Panc1 (cell line): ENCODE results near the gene DCTN3. TPM values are rescaled to one million over a fixed set of nuclear protein-coding genes. Genes with fewer than 3 reads are reported as not detected.
"Not testable (repeated sequence)": the region's sequence is repeated elsewhere in the genome, so short reads cannot be mapped to it uniquely, and the experiment has no call there.

ENCODE experiments used
- ATAC-seq: fragments of 200-7000 bp; cut with Tn5 transposase; 2 replicates; pipeline ENCODE4 v1.9.1; 2020; ENCODE audit warnings: mild to moderate bottlenecking, moderate library complexity
- BruUV-seq: library from RNA; stranded (reverse); fragments of 400-500 nt; replicated peaks from 2 replicates; lab custom pipeline; 2021; lab: Mats Ljungman, UMichigan
- CTCF ChIA-PET: fragments of 300-600 bp; sonication (Branson Sonifier 250); formaldehyde crosslinking; loops from one replicate; lab custom pipeline; 2022; ENCODE audit warnings: antibody characterized with exemption; lab: Charles Lee
- POLR2A ChIA-PET: fragments of 300-600 bp; sonication (Branson Sonifier 250); formaldehyde crosslinking; loops from one replicate; lab custom pipeline; 2022; ENCODE audit warnings: antibody characterized with exemption; lab: Charles Lee
- DNase-seq: peaks from one replicate; pipeline ENCODE4 v3.0.0-alpha.2; 2010; ENCODE audit warnings: low read depth, low spot score
- H3K27ac ChIP-seq: 2 replicates; pipeline ENCODE4 v1.5.1; 2011; ENCODE audit warnings: mild to moderate bottlenecking, low read length, inconsistent platforms
- H3K27me3 ChIP-seq: fragments of 200-500 bp; sonication (Bioruptor generic); 2 replicates; pipeline ENCODE4 v1.6.0; 2014; ENCODE audit warnings: low read length, inconsistent platforms; ENCODE audit not compliant: control insufficient read depth, insufficient read depth
- H3K36me3 ChIP-seq: fragments of 200-500 bp; sonication (Bioruptor generic); 2 replicates; pipeline ENCODE4 v1.5.1; 2014; ENCODE audit warnings: inconsistent platforms, mild to moderate bottlenecking, low read length, moderate library complexity; ENCODE audit not compliant: control insufficient read depth, insufficient read depth
- H3K4me1 ChIP-seq: 2 replicates; pipeline ENCODE4 v1.5.1; 2011; ENCODE audit warnings: inconsistent platforms, mild to moderate bottlenecking, low read length, moderate library complexity; ENCODE audit not compliant: control insufficient read depth, insufficient read depth
- H3K4me3 ChIP-seq, 2 experiments: 2 replicates each; pipeline ENCODE4 v1.5.1; 2011 to 2012; ENCODE audit warnings: low read depth in 2 of 2, low read length in 2 of 2, mild to moderate bottlenecking in 2 of 2, inconsistent platforms in 1 of 2, moderate library complexity in 1 of 2
- H3K9me3 ChIP-seq: fragments of 200-500 bp; sonication (Bioruptor generic); 2 replicates; pipeline ENCODE4 v1.5.1; 2014; ENCODE audit warnings: low read depth, mild to moderate bottlenecking, inconsistent platforms, low read length, moderate library complexity; ENCODE audit not compliant: control insufficient read depth, insufficient read depth
- POLR2AphosphoS5 ChIP-seq: IDR thresholded peaks from 2 replicates; pipeline ENCODE4 v1.6.1; 2012; ENCODE audit warnings: mild to moderate bottlenecking, low read depth, low read length, moderate library complexity
- SIN3A ChIP-seq: IDR thresholded peaks from 2 replicates; pipeline ENCODE4 v1.6.1; 2012; ENCODE audit warnings: low read depth, mild to moderate bottlenecking, low read length, moderate library complexity, borderline replicate concordance; ENCODE audit not compliant: insufficient read depth
- TCF7L2 ChIP-seq: IDR thresholded peaks from 2 replicates; pipeline ENCODE4 v1.6.1; 2011; ENCODE audit warnings: mild to moderate bottlenecking, low read depth, low read length, inconsistent platforms
- in situ Hi-C: cut with HindIII; loops from 2 replicates; pipeline ENCODE4 v1.10.0; 2016; ENCODE audit warnings: low sequenced_read_pairs, low pct_unique_long_range_greater_than_20kb
- intact Hi-C: fragments of 100-400 bp; cut with micrococcal nuclease; formaldehyde crosslinking; loops from one replicate; pipeline ENCODE4 v1.10.0; 2022; ENCODE audit not compliant: unreplicated experiment
- total RNA-seq: library from RNA; stranded (reverse); gene quantifications from one replicate; pipeline ENCODE4 v1.2.1, GENCODE V29; 2021; ENCODE audit not compliant: unreplicated experiment
- TF ChIP-seq, protein P1 (sequence below), 2 experiments: IDR thresholded peaks; 2 replicates each; pipeline ENCODE4 v1.6.1; 2011 to 2012; ENCODE audit warnings: low read depth in 2 of 2, control low read depth in 1 of 2, low read length in 1 of 2, mild to moderate bottlenecking in 1 of 2, moderate library complexity in 1 of 2; ENCODE audit not compliant: insufficient read depth in 1 of 2
- TF ChIP-seq, protein P2 (sequence below): fragments of 450-650 bp; IDR thresholded peaks from 2 replicates; pipeline ENCODE4 v1.5.1; 2017; ENCODE audit warnings: mild to moderate bottlenecking

The DCTN3 gene
- total RNA-seq, 1 experiment from 2014 or later: 110 TPM

DNA sequence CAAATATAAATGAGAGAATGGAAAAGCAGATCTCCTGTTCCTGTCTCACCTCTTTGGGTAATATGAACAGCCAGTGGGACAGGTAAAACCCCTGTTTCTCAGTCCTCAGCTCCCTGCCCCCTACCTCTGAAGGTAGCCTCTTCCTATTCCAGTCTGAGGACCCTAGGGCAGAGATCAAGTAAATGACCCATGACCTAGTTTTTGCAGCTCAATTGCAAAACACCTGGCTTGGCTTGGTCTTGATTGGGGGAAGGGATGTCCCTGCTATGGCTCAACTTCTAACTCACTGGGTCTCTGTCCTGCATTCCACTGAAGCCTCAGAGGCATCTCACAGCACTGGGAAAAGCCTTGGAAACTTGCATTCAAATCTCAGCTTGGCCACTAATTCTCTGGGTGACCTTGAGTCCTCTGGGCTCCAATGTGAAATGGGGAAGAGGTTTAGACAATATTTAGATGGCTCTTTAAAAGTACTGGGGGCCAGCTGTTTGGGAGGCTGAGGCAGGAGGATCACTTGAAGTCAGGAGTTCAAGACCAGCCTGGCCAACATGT lies 24.5 kb upstream of the DCTN3 start:
- in situ Hi-C loops: no loop called here
- ATAC-seq (no peak), DNase-seq (no peak)
- BruUV-seq: no TSS peak
- H3K4me1 ChIP-seq: peaks cover 16% of the 10 kb centered on the region
- H3K27ac ChIP-seq: no peak overlapping the region
- no peaks in the 10 kb centered on the region for H3K36me3 ChIP-seq
- ChIA-PET POLR2A (interaction anchor here (0.6 kb wide), 1 partner anchor 8 kb away, joined by 4 read pairs; no protein-coding TSS in a partner anchor), CTCF (interaction anchor here (1.2 kb wide), 2 partner anchors 11 to 57 kb away, joined by 4 to 6 read pairs; no protein-coding TSS in a partner anchor)
- intact Hi-C loops: no loop called here
- TF ChIP-seq POLR2AphosphoS5 (no peak), SIN3A (no peak), TCF7L2 (no peak)
- TF ChIP-seq, protein P1, sequence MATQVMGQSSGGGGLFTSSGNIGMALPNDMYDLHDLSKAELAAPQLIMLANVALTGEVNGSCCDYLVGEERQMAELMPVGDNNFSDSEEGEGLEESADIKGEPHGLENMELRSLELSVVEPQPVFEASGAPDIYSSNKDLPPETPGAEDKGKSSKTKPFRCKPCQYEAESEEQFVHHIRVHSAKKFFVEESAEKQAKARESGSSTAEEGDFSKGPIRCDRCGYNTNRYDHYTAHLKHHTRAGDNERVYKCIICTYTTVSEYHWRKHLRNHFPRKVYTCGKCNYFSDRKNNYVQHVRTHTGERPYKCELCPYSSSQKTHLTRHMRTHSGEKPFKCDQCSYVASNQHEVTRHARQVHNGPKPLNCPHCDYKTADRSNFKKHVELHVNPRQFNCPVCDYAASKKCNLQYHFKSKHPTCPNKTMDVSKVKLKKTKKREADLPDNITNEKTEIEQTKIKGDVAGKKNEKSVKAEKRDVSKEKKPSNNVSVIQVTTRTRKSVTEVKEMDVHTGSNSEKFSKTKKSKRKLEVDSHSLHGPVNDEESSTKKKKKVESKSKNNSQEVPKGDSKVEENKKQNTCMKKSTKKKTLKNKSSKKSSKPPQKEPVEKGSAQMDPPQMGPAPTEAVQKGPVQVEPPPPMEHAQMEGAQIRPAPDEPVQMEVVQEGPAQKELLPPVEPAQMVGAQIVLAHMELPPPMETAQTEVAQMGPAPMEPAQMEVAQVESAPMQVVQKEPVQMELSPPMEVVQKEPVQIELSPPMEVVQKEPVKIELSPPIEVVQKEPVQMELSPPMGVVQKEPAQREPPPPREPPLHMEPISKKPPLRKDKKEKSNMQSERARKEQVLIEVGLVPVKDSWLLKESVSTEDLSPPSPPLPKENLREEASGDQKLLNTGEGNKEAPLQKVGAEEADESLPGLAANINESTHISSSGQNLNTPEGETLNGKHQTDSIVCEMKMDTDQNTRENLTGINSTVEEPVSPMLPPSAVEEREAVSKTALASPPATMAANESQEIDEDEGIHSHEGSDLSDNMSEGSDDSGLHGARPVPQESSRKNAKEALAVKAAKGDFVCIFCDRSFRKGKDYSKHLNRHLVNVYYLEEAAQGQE (IDR thresholded peaks at IDR 0.05; ENCODE audit: insufficient read depth in 1 of 2, low read depth in 2 of 2, low read length in 1 of 2): no peak
- TF ChIP-seq, protein P2, sequence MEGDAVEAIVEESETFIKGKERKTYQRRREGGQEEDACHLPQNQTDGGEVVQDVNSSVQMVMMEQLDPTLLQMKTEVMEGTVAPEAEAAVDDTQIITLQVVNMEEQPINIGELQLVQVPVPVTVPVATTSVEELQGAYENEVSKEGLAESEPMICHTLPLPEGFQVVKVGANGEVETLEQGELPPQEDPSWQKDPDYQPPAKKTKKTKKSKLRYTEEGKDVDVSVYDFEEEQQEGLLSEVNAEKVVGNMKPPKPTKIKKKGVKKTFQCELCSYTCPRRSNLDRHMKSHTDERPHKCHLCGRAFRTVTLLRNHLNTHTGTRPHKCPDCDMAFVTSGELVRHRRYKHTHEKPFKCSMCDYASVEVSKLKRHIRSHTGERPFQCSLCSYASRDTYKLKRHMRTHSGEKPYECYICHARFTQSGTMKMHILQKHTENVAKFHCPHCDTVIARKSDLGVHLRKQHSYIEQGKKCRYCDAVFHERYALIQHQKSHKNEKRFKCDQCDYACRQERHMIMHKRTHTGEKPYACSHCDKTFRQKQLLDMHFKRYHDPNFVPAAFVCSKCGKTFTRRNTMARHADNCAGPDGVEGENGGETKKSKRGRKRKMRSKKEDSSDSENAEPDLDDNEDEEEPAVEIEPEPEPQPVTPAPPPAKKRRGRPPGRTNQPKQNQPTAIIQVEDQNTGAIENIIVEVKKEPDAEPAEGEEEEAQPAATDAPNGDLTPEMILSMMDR: no peak
- H3K4me3 ChIP-seq: no peak overlapping the region
- no peaks in the 10 kb centered on the region for H3K27me3 ChIP-seq
- H3K9me3 ChIP-seq: no peaks in the 10 kb centered on the region

DNA sequence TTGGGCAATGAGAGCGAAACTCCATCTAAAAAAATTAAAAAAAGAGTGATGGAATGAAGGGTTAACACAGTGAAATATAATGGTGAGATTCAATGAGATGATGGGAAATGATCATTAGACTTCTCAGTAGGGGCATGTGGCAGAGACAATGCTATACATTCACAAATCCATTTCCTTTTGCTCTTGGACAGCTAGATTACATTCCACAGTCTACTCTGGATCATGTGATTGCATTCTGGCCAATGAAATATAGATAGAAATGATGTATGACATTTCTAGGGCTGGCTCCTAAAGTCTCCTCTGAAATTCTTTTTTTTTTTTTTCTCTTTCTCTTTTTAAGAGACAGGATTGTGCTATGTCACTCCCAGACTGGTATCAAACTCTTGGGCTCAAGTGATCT lies 22.4 kb upstream of the DCTN3 start:
- no peak for DNase-seq
- Histone ChIP-seq H3K27me3 (no peaks in the 10 kb centered on the region), H3K36me3 (no peaks in the 10 kb centered on the region), H3K4me3 (no peak overlapping the region), H3K4me1 (peaks cover 16% of the 10 kb centered on the region), H3K9me3 (no peaks in the 10 kb centered on the region), H3K27ac (no peak overlapping the region)
- BruUV-seq: no TSS peak
- in situ Hi-C loops (no loop called here), intact Hi-C loops (no loop called here)
- no peak for ATAC-seq
- ChIA-PET POLR2A (no interaction called here), CTCF (no interaction called here)
- TF ChIP-seq, protein P1 (IDR thresholded peaks at IDR 0.05; ENCODE audit: insufficient read depth in 1 of 2, low read depth in 2 of 2, low read length in 1 of 2): no peak
- no peak for TF ChIP-seq TCF7L2
- TF ChIP-seq SIN3A: no peak
- TF ChIP-seq, protein P2: no peak

DNA sequence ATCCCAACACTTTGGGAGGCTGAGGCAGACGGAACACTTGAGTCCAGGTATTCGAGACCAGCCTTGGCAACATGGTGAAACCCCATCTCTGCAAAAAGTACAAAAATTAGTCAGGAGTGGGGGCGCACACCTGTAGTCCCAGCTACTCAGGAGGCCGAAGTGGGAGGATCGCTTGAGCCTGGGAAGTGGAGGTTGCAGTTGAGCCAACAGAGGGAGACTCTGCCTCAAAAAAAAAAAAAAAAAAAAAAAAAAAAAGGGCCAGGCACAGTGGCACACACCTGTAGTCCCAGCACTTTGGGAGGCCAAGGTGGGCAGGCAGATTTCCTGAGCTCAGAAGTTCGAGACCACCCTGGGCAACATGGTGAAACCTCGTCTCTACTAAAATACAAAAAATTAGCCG lies 19.0 kb upstream of the DCTN3 start:
- DNase-seq, intact Hi-C loops, H3K4me3 ChIP-seq, H3K36me3 ChIP-seq, H3K27me3 ChIP-seq, BruUV-seq, H3K9me3 ChIP-seq, ATAC-seq, in situ Hi-C loops, H3K27ac ChIP-seq: not testable (repeated sequence)
- ChIA-PET POLR2A (interaction anchor here (0.6 kb wide), 1 partner anchor 677 kb away, joined by 10 read pairs; no protein-coding TSS in a partner anchor), CTCF (interaction anchor here (0.6 to 1.4 kb wide), 4 partner anchors 19 to 786 kb away, joined by 3 to 6 read pairs (median 4); partner anchors contain the start of gene DCTN3)
- peaks cover 13% of the 10 kb centered on the region for H3K4me1 ChIP-seq
